GM19099 (cell line): ENCODE data around the gene TPMT.

Source experiments
- POLR2A ChIP-seq: IDR thresholded peaks from 3 replicates; pipeline ENCODE4 v1.6.1; 2011; ENCODE audit warnings: low read depth; ENCODE audit not compliant: insufficient read length; ENCODE audit errors: extremely low read depth

The TPMT gene

GRCh38 chr6:18154507-18155149, at the start of gene TPMT:
Gene TPMT (minus strand): TSS chr6:18155077. CDS start chr6:18149127, 5,950 bp downstream.
- TF ChIP-seq POLR2A, result no peak

GRCh38 chr6:18203786-18204185, 48.9 kb upstream of the TPMT start:
- TF ChIP-seq POLR2A, result no peak

- no peak for TF ChIP-seq POLR2A
Measured at GRCh38 chr6:18192026-18192425, 37.1 kb upstream of the TPMT start.

- TF ChIP-seq POLR2A, result no peak
Measured at GRCh38 chr6:18189196-18189595, 34.3 kb upstream of the TPMT start.

GRCh38 chr6:18187701-18188100, 32.8 kb upstream of the TPMT start:
- TF ChIP-seq POLR2A, result no peak

GRCh38 chr6:18186540-18187250, 31.8 kb upstream of the TPMT start:
- no peak for TF ChIP-seq POLR2A

GRCh38 chr6:18186033-18186432, 31.2 kb upstream of the TPMT start:
- TF ChIP-seq POLR2A, result no peak

- TF ChIP-seq POLR2A, result no peak
Measured at GRCh38 chr6:18185624-18186023, 30.7 kb upstream of the TPMT start.

- no peak for TF ChIP-seq POLR2A
Measured at GRCh38 chr6:18183766-18184165, 28.9 kb upstream of the TPMT start.

- TF ChIP-seq POLR2A, result no peak
Measured at GRCh38 chr6:18182568-18182967, 27.7 kb upstream of the TPMT start.

GRCh38 chr6:18179770-18180356, 25.0 kb upstream of the TPMT start:
- TF ChIP-seq POLR2A, result no peak

- TF ChIP-seq POLR2A, result no peak
Measured at GRCh38 chr6:18178960-18179615, 24.2 kb upstream of the TPMT start.

GRCh38 chr6:18177286-18177965, 22.5 kb upstream of the TPMT start:
- no peak for TF ChIP-seq POLR2A

GRCh38 chr6:18171871-18172270, 17.0 kb upstream of the TPMT start:
- TF ChIP-seq POLR2A, result no peak

- TF ChIP-seq POLR2A, result no peak
Measured at GRCh38 chr6:18168264-18168663, 13.4 kb upstream of the TPMT start.

- no peak for TF ChIP-seq POLR2A
Measured at GRCh38 chr6:18166312-18167036, 11.6 kb upstream of the TPMT start.
